PC-3 (cell line): ENCODE results near the gene CYP2A7.
"Not testable (repeated sequence)": the region's sequence is repeated elsewhere in the genome, so short reads cannot be mapped to it uniquely, and the experiment has no call there.

Source experiments
- CTCF ChIP-seq: fragments of 300-600 bp; sonication (generic); conservative IDR thresholded peaks from 2 replicates; pipeline ENCODE4 v1.5.1; 2017; ENCODE audit warnings: antibody characterized with exemption, low read depth, mild to moderate bottlenecking, low read length
- EZH2phosphoT487 ChIP-seq: fragments of 300-600 bp; sonication (generic); IDR thresholded peaks from 2 replicates; pipeline ENCODE4 v1.6.1; 2018; ENCODE audit warnings: mild to moderate bottlenecking, antibody characterized with exemption, low read length, borderline replicate concordance

GRCh38 chr19:40832431-40832790 lies 49.6 kb downstream of the CYP2A7 start:
- not testable (repeated sequence) for TF ChIP-seq CTCF, EZH2phosphoT487
